ENCODE measurements around the gene CHRNB1.

DNA sequence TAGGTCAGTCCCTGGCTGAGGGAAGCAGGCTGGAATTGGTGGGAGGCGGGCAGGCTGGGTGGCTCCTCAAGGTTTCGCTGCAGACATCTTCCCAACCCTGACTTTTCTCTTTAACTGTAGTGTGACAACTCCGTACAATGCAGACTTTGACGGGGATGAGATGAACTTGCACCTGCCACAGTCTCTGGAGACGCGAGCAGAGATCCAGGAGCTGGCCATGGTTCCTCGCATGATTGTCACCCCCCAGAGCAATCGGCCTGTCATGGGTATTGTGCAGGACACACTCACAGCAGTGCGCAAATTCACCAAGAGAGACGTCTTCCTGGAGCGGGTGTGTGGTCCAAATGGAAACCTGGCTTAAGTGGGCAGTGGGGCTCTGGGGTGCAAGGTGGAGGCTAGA is 54.3 kb downstream of the CHRNB1 start:
- TF ChIP-seq, protein P1, sequence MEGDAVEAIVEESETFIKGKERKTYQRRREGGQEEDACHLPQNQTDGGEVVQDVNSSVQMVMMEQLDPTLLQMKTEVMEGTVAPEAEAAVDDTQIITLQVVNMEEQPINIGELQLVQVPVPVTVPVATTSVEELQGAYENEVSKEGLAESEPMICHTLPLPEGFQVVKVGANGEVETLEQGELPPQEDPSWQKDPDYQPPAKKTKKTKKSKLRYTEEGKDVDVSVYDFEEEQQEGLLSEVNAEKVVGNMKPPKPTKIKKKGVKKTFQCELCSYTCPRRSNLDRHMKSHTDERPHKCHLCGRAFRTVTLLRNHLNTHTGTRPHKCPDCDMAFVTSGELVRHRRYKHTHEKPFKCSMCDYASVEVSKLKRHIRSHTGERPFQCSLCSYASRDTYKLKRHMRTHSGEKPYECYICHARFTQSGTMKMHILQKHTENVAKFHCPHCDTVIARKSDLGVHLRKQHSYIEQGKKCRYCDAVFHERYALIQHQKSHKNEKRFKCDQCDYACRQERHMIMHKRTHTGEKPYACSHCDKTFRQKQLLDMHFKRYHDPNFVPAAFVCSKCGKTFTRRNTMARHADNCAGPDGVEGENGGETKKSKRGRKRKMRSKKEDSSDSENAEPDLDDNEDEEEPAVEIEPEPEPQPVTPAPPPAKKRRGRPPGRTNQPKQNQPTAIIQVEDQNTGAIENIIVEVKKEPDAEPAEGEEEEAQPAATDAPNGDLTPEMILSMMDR (IDR thresholded peaks at IDR 0.05): no peak
- TF ChIP-seq POLR2A (IDR thresholded peaks at IDR 0.05) (no peak), EP300 (IDR thresholded peaks at IDR 0.05) (no peak)

Data from tibial nerve (tissue), 4 donors.